GM23248 (cell line): ENCODE measurements around the gene PRKD3. TPM values are rescaled to one million over a fixed set of nuclear protein-coding genes. Genes with fewer than 3 reads are reported as not detected.

Experiments
- DNase-seq: peaks from one replicate; pipeline ENCODE4 v3.0.0-alpha.2; 2015
- H2AFZ ChIP-seq: fragments of 200-600 bp; sonication (generic); 2 replicates; pipeline ENCODE4 v1.6.1; 2016; ENCODE audit warnings: antibody characterized with exemption
- H3F3A ChIP-seq: fragments of 200-600 bp; sonication (generic); 2 replicates; pipeline ENCODE4 v1.6.1; 2016; ENCODE audit warnings: mild to moderate bottlenecking, antibody characterized with exemption, mixed run types; ENCODE audit not compliant: insufficient read depth
- H3K27ac ChIP-seq: fragments of 200-600 bp; sonication (generic); 2 replicates; pipeline ENCODE4 v1.5.1; 2016; ENCODE audit warnings: mild to moderate bottlenecking
- H3K27me3 ChIP-seq: fragments of 200-600 bp; sonication (generic); replicated peaks from 2 replicates; pipeline ENCODE4 v1.6.1; 2016; ENCODE audit warnings: mild to moderate bottlenecking; ENCODE audit not compliant: insufficient read depth
- H3K36me3 ChIP-seq: fragments of 200-600 bp; sonication (generic); 2 replicates; pipeline ENCODE4 v1.6.1; 2016; ENCODE audit warnings: low read depth, mild to moderate bottlenecking
- H3K4me1 ChIP-seq: fragments of 200-600 bp; sonication (generic); 2 replicates; pipeline ENCODE4 v1.6.1; 2016; ENCODE audit warnings: mild to moderate bottlenecking; ENCODE audit not compliant: insufficient read depth
- H3K4me2 ChIP-seq: fragments of 200-600 bp; sonication (generic); one replicate; pipeline ENCODE4 v1.6.1; 2016; ENCODE audit warnings: mild to moderate bottlenecking; ENCODE audit not compliant: unreplicated experiment
- H3K4me3 ChIP-seq: fragments of 200-600 bp; sonication (generic); 2 replicates; pipeline ENCODE4 v1.5.1; 2016; ENCODE audit warnings: mild to moderate bottlenecking
- H3K79me2 ChIP-seq: fragments of 200-600 bp; sonication (generic); 2 replicates; pipeline ENCODE4 v1.6.1; 2016; ENCODE audit warnings: mild to moderate bottlenecking; ENCODE audit not compliant: insufficient read depth
- H3K9ac ChIP-seq: fragments of 200-600 bp; sonication (generic); 2 replicates; pipeline ENCODE4 v1.6.1; 2016; ENCODE audit warnings: mild to moderate bottlenecking
- H3K9me2 ChIP-seq: fragments of 200-600 bp; sonication (generic); 2 replicates; pipeline ENCODE4 v1.6.1; 2016; ENCODE audit warnings: mixed run types, mild to moderate bottlenecking, moderate library complexity; ENCODE audit not compliant: insufficient read depth
- H3K9me3 ChIP-seq: fragments of 200-600 bp; sonication (generic); one replicate; pipeline ENCODE4 v1.6.1; 2017; ENCODE audit warnings: low read depth
- H4K20me1 ChIP-seq: fragments of 200-600 bp; sonication (generic); 2 replicates; pipeline ENCODE4 v1.6.0; 2016; ENCODE audit not compliant: insufficient read depth
- EZH2 ChIP-seq: fragments of 200-600 bp; sonication (generic); IDR thresholded peaks from 2 replicates; pipeline ENCODE4 v1.6.1; 2018; ENCODE audit warnings: antibody characterized with exemption, mild to moderate bottlenecking; ENCODE audit not compliant: insufficient read depth, poor library complexity, severe bottlenecking
- EZH2phosphoT487 ChIP-seq: fragments of 200-600 bp; sonication (generic); IDR thresholded peaks from 2 replicates; pipeline ENCODE4 v1.6.1; 2018; ENCODE audit warnings: antibody characterized with exemption, moderate library complexity, mild to moderate bottlenecking, low read depth; ENCODE audit not compliant: insufficient read depth
- WGBS, 2 experiments: methylation state at CpG; one replicate each; pipeline ENCODE4 v1.1.6; 2015 to 2017; ENCODE audit warnings: low lambda C conversion rate in 2 of 2, low coverage in 1 of 2; ENCODE audit errors: missing lambda C conversion rate in 2 of 2; 5-methylcytosine and 5-hydroxymethylcytosine counted together
- in situ Hi-C: fragments of 300-500 bp; cut with MboI; formaldehyde crosslinking; loops from 2 replicates; pipeline ENCODE4 v1.15.0; 2020
- polyA plus RNA-seq: library from polyadenylated mRNA; unstranded; fragments of >200 nt; fragmentation: Nextera tagmentation; extraction: Ambion mirVana; gene quantifications from 2 replicates; pipeline ENCODE4 v1.2.1, GENCODE V29; 2016
- total RNA-seq: library from RNA; depleted of rRNA; stranded (reverse); fragments of >200 nt; shearing (Covaris generic); gene quantifications from 2 replicates; pipeline ENCODE4 v1.2.3, GENCODE V29; 2014

PRKD3 gene
- total and polyA plus RNA-seq, 2 experiments from 2014 or later: 19.7 to 74.0 TPM

DNA sequence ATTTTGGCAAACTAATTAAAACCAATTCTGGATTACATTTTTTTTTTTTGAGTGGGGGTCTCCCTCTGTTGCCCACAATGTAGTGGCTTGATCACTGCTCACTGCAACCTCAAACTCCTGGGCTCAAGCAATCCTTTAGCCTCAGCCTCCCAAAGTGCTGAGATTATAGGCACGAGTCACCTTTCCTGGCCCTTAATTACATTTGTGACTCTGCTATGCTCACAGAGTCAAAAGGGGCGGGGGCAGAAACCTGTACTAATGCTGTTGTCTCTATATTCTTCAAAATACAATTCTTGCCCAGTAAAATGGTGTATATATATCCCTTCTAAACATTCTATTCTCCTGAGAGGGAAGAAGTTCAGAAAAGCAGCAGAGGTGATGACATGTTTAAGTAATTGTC, 23.2 kb downstream of the PRKD3 start:
- H4K20me1 ChIP-seq: no peaks in the 10 kb centered on the region; the same call in 1 of the 2 replicates

DNA sequence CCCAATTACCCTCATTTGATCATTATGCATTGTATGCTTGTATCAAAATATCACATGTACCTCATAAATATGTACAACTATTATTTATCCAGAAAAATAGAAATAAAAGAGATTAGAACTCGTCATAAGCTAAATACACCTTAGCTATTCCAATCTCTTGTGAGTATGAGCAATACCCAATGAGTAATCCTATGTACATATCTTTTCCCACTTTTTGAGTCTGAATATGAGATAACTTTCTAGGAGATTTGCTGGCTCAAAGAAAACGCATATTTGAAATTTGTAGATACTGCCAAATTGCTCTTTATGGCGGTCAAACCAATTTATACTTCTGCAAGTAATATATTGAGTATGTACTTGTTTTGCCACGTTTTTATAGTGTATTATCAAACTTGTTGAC, 24.1 kb downstream of the PRKD3 start:
- H2AFZ ChIP-seq: no peak overlapping the region
- DNase-seq: no peak
- peaks cover 25% of the 10 kb centered on the region; the same call in 1 of the 2 replicates for H3F3A ChIP-seq
- no peak overlapping the region for H3K4me3 ChIP-seq
- no peaks in the 10 kb centered on the region; the same call in 1 of the 2 replicates for H4K20me1 ChIP-seq
- 90 to 91% methylated on average over 4 of the region's 4 CpGs for WGBS, 2 experiments
- H3K79me2 ChIP-seq: peaks cover 100% of the 10 kb centered on the region
- no peaks in the 10 kb centered on the region for H3K27me3 ChIP-seq
- H3K36me3 ChIP-seq: no peaks in the 10 kb centered on the region
- no peak overlapping the region for H3K9ac ChIP-seq
- H3K4me2 ChIP-seq: no peak overlapping the region
- TF ChIP-seq EZH2phosphoT487 (no peak), EZH2 (no peak)
- in situ Hi-C loops: no loop called here
- no peaks in the 10 kb centered on the region for H3K9me2 ChIP-seq
- no peaks in the 10 kb centered on the region for H3K9me3 ChIP-seq
- no peak overlapping the region for H3K27ac ChIP-seq
- H3K4me1 ChIP-seq: 0 out of 2 replicates have a peak, but pooled peaks cover 6% of the 10 kb centered on the region

More for the DNA sequence above, 23.2 kb downstream of the PRKD3 start:
- Histone ChIP-seq H3K9me2 (no peaks in the 10 kb centered on the region), H3K4me2 (no peak overlapping the region), H3F3A (peaks cover 27% of the 10 kb centered on the region; the same call in 1 of the 2 replicates), H3K79me2 (peaks cover 100% of the 10 kb centered on the region), H3K9ac (no peak overlapping the region), H3K27me3 (no peaks in the 10 kb centered on the region), H3K4me3 (no peak overlapping the region), H2AFZ (no peak overlapping the region), H3K9me3 (no peaks in the 10 kb centered on the region), H3K36me3 (no peaks in the 10 kb centered on the region), H3K4me1 (0 out of 2 replicates have a peak, but pooled peaks cover 6% of the 10 kb centered on the region), H3K27ac (no peak overlapping the region; the same call in 1 of the 2 replicates)
- 85 to 91% methylated on average over 2 of the region's 2 CpGs for WGBS, 2 experiments
- TF ChIP-seq EZH2phosphoT487 (no peak), EZH2 (no peak)
- in situ Hi-C loops: no loop called here
- DNase-seq: peak; percentile 59

DNA sequence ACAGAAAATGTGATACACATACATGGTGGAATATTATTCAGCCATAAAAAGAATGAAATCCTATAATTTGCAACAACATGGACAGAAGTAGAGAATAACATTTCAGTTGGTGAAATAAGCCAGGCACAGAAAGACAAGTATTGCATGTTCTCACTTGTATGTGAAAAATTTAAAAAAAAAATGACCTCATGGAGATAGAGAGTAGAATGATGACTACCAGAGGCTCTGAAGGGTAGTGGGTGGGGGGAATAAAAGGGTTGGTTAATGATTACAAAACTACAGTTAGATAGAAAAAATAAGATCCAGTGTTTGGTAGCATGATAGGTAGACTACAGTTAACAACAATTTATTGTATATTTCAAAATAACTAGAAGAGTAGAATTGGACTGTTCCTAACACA, 24.5 kb downstream of the PRKD3 start:
- Histone ChIP-seq H3K9me2 (no peaks in the 10 kb centered on the region), H3K4me3 (no peak overlapping the region), H3K36me3 (no peaks in the 10 kb centered on the region), H3K4me2 (no peak overlapping the region), H3K27ac (no peak overlapping the region), H4K20me1 (no peaks in the 10 kb centered on the region; the same call in 1 of the 2 replicates), H2AFZ (no peak overlapping the region), H3F3A (peaks cover 21% of the 10 kb centered on the region; the same call in 1 of the 2 replicates), H3K79me2 (peaks cover 100% of the 10 kb centered on the region), H3K27me3 (no peaks in the 10 kb centered on the region), H3K9me3 (no peaks in the 10 kb centered on the region), H3K9ac (no peak overlapping the region), H3K4me1 (0 out of 2 replicates have a peak, but pooled peaks cover 6% of the 10 kb centered on the region)
- in situ Hi-C loops: no loop called here
- no peak for TF ChIP-seq EZH2phosphoT487
- no peak for TF ChIP-seq EZH2
- no peak for DNase-seq

DNA sequence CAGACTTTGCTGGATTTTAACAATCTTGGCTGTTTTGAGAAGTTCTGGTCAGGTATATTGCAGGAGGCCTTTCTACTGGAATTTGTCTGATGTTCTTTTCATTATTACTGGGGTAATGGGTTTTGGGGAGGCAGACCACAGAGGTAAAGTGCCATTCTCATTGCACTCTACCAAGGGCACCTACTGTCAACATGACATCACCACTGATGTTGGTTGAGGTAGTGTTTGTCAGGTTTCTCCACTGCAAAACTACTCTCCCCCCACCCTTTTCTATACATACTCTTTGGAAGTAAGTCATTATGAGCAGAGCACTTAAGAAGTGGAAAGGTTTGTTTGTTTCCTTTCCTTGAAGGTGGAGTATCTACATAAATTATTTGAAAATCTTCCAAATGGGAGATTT, 27.0 kb downstream of the PRKD3 start:
- no peak for DNase-seq
- Histone ChIP-seq H3F3A (peaks cover 16% of the 10 kb centered on the region; the same call in 1 of the 2 replicates), H3K4me2 (no peak overlapping the region), H3K4me3 (no peak overlapping the region), H3K4me1 (0 out of 2 replicates have a peak, but pooled peaks cover 6% of the 10 kb centered on the region), H3K27ac (no peak overlapping the region), H3K9me2 (no peaks in the 10 kb centered on the region), H3K27me3 (no peaks in the 10 kb centered on the region), H2AFZ (no peak overlapping the region), H3K79me2 (peaks cover 100% of the 10 kb centered on the region), H3K9ac (no peak overlapping the region), H4K20me1 (no peaks in the 10 kb centered on the region; the same call in 1 of the 2 replicates), H3K36me3 (no peaks in the 10 kb centered on the region), H3K9me3 (no peaks in the 10 kb centered on the region)
- TF ChIP-seq EZH2phosphoT487: no peak
- TF ChIP-seq EZH2: no peak
- in situ Hi-C loops: no loop called here
